ENCODE data around the gene LYPLA2. TPM values are rescaled to one million over a fixed set of nuclear protein-coding genes. Genes with fewer than 3 reads are reported as not detected.
A peak's percentile ranks its signal among the peaks of the same experiment; 100 is the strongest.

The LYPLA2 gene
- total RNA-seq, 1 experiment from 2014 or later, result 78.0 TPM

GRCh38 chr1:23803674-23804073 lies 12.7 kb downstream of the LYPLA2 start (continued):
- TF ChIP-seq ZBTB33 (IDR thresholded peaks at IDR 0.05; ENCODE audit: extremely low read depth, insufficient replicate concordance, low read length) (no peak), ZFX (IDR thresholded peaks at IDR 0.05) (no peak), EZH2 (IDR thresholded peaks at IDR 0.05) (no peak), POLR2AphosphoS5 (IDR thresholded peaks at IDR 0.05; ENCODE audit: low read depth, low read length) (no peak), EGR1 (IDR thresholded peaks at IDR 0.05; ENCODE audit: low read depth) (no peak)

GRCh38 chr1:23804183-23804835 lies 13.4 kb downstream of the LYPLA2 start:
- H4K20me1 ChIP-seq (ENCODE audit: insufficient read depth), result no peaks in the 10 kb centered on the region
- ChIA-PET POLR2A (no interaction called here), CTCF (no interaction called here), RAD21 (ENCODE audit: low non-redundant PET in 1 of 2, low total read pairs in 2 of 2, uncharacterized antibody in 2 of 2, unreplicated experiment in 2 of 2) (no interaction called here)
- 0 out of 4 replicates have a peak, but pooled peaks cover 0 to 2% of the 10 kb centered on the region in 2 experiments for H3K36me3 ChIP-seq (ENCODE audit: control insufficient read depth in 1 of 2, insufficient read depth in 2 of 2, low read length in 2 of 2)
- peak in 2 of 3 experiments; percentile 20 to 27; a peak in 2 of 6 replicates for TF ChIP-seq CTCF (IDR thresholded peaks at IDR 0.05 in 2 of 3, conservative IDR thresholded peaks at IDR 0.05 in 1 of 3; ENCODE audit: borderline replicate concordance in 1 of 3, insufficient read depth in 1 of 3, low read depth in 2 of 3, low read length in 2 of 3)
- TF ChIP-seq ZFX (IDR thresholded peaks at IDR 0.05), result no peak
- ATAC-seq (no peak), DNase-seq (ENCODE audit: low read depth, low spot score) (no peak)
- H3K27ac ChIP-seq (ENCODE audit: low read depth, low read length), result no peak overlapping the region
- H2AFZ ChIP-seq (ENCODE audit: low read depth, low read length, poor library complexity, severe bottlenecking), result no peak overlapping the region
- no peak overlapping the region for H3K4me2 ChIP-seq (ENCODE audit: low read length)
- no peaks in the 10 kb centered on the region for H3K9me3 ChIP-seq (ENCODE audit: control insufficient read depth in 1 of 2, insufficient read depth in 1 of 2, low read depth in 1 of 2, low read length in 2 of 2)
- intact Hi-C loops (cut with micrococcal nuclease), result no loop called here
- H3K9me2 ChIP-seq (ENCODE audit: insufficient read depth), result no peaks in the 10 kb centered on the region
- 0 out of 2 replicates have a peak, but pooled peaks cover 5% of the 10 kb centered on the region for H3K79me2 ChIP-seq (ENCODE audit: insufficient read depth, low read length)
- peaks cover 4 to 11% of the 10 kb centered on the region in 2 experiments; a peak in 2 of 4 replicates for H3K4me1 ChIP-seq (ENCODE audit: control insufficient read depth in 1 of 2, insufficient read depth in 2 of 2, low read length in 2 of 2)
- no peak overlapping the region for H3K4me3 ChIP-seq (replicated peaks in 1 of 2; ENCODE audit: low read depth in 1 of 2, low read length in 2 of 2)
- H3K9ac ChIP-seq (ENCODE audit: low read length), result no peak overlapping the region
- no TSS peak for BruUV-seq (replicated peaks)
- no peaks in the 10 kb centered on the region for H3K27me3 ChIP-seq (ENCODE audit: insufficient read depth, low read length)
